GM21423 (cell line): Measurements from ENCODE around the gene SFXN5.
"Not testable (repeated sequence)": the region's sequence is repeated elsewhere in the genome, so short reads cannot be mapped to it uniquely, and the experiment has no call there.

Experiments used
- ATAC-seq: cut with Tn5 transposase; IDR thresholded peaks from one replicate; pipeline ENCODE4 v1.9.1; 2021; ENCODE audit warnings: mild to moderate bottlenecking, moderate library complexity; ENCODE audit not compliant: unreplicated experiment

SFXN5 gene

DNA sequence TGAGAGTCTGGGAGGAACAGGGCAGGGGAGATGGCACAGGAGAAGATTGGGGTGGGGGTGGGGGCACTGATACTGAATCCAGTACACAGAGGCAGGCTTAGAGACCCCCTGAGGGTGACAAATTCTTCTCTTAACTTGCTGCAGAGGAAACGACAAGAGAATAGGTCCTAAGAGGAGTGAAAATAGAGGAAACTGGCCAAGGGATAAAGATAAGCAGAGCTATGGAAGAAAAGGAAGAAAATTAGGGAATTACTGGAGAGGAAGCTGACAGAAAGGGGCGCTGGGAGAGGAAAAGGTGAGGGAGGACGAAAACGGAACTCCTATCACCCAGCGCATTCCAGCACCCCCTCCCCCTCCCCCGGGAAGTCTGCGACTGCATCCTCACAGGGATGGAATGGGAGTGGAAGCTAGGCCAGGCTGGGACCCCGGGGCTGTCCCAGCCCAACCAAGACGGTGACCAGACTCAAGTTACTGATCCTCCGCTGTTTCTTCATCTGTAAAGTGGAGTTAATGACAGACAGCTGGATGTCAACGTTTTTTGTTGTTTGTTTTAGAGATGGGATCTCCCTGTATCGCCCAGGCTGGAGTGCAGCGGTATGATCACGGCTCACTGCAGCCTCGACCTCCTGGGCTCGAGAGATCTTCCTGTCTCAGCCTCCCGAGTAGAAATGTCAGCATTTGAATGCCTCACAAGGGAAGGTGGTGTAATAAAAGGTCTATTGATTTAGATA lies 156.8 kb downstream of the SFXN5 start:
- no peak for ATAC-seq

DNA sequence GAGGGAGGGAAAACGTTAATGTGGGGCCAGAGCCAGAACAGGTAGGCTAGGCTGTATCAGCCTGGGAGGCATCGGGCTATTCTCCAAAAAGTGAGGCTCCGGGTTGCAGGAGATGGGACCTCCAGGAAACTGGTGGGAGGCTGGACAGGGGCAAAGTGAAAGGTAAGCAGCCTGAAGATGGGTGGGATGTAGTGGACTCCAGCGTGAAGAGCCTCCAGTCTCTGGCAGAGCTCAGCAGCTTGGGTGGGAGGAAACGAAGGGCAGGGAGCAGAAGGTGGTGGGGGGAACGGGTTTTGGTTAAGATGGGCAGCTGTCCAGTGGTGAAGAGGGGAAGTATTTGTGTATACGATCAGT lies 157.3 kb downstream of the SFXN5 start:
- no peak for ATAC-seq

DNA sequence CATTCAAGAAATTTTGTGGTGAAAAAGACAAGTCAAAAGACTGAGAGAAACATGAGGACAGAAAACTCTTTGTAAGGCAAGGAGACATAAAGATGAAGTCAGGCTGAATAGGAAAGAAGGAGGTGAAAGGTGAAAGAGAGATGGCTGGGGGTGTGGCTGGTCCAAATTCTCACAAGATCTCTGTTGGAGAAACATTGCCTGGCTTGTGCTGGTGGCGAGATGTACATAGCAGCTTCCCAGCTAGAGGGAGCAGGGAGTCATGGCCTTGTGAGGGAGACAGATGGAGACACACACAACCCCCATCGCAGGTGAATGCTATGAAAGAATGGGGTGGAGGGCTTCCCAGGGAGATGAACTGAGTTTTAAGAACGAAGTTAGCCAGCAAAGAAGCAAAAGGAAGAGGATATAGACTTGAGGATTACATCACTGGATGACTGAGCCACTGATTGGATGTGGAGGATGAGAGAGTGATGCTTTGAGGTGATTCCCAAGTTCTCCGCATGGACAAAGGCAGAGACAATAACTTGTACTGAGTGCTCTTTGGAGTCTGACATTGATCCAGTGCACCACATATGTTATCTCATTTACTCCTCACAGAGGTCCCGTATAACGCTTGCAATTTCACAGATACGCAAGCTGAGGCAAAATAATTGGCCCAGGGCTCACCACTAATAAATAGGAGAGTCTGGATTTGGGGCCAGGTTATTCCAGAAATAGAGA lies 157.9 kb downstream of the SFXN5 start:
- no peak for ATAC-seq

DNA sequence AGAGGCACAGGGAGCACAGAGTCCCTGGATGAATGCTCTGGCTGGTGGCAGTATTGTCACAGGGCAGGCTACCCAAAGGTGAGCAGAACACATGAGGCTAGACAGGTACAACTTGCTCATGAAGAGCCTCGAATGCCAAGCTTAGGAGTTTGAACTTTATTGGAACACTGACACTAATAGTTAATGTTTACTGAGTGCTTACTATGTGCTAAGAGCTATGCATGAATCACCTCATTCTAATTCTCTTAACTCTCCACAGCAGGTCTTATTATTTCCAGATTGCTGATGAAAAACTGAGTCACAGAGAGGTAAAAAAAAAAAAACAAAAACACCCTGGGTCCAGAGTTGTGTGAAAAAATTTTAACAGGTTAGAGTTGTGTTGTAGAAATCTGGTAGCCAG lies 160.3 kb downstream of the SFXN5 start:
- ATAC-seq, result no peak

DNA sequence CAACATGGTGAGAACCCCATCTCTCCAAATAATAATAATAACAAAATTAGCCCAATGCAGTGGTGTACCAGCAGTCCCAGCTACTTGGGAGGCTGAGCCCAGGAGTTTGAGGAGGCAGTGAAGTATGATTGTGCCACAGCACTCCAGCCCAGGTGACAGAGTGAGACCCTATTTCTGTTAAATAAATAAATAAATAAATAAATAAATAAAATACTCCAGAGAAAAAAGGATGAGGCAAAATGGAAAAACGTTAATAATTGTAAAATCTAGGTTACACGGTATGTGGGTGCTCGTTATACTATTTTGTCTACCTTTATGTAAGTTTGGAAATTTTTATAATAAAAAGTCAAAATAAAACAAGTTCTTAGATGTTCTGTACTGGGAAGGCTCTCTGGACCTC lies 162.8 kb downstream of the SFXN5 start:
- ATAC-seq, result no peak

DNA sequence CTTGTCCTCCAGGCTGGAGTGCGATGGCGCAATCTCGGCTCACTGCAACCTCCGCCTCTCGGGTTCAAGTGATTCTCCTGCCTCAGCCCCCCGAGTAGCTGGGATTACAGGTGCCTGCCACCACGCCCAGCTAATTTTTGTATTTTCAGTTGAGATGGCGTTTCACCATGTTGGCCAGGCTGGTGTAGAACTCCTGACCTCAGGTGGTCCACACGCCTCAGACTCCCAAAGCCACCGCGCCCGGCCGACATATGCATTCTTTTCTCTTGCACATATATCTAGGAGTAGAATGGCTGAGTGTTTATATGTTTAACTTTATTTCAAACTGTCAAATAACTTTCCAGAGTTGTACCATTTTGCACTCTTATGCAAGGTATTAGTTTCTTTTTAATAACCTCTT lies 164.1 kb downstream of the SFXN5 start:
- ATAC-seq, result not testable (repeated sequence)

DNA sequence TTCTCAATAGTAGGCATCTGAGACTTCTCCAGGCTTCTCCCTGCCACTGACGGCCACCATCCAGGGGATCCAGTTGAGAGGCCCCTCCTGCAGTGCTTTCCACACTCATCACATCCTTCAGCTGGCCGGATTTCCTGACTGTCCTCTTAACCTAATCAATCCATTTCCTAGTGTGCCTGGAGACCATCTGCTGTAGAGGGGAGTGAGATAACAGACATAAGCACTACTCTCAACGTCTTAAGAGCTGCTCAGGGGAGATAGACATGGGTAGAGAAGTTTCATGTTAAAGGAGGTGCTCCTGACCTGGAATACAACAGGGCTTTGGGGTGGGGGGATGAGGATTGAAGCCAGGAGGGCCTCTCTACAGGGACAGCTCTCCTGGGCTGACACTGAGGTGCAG lies 170.1 kb downstream of the SFXN5 start:
- no peak for ATAC-seq

DNA sequence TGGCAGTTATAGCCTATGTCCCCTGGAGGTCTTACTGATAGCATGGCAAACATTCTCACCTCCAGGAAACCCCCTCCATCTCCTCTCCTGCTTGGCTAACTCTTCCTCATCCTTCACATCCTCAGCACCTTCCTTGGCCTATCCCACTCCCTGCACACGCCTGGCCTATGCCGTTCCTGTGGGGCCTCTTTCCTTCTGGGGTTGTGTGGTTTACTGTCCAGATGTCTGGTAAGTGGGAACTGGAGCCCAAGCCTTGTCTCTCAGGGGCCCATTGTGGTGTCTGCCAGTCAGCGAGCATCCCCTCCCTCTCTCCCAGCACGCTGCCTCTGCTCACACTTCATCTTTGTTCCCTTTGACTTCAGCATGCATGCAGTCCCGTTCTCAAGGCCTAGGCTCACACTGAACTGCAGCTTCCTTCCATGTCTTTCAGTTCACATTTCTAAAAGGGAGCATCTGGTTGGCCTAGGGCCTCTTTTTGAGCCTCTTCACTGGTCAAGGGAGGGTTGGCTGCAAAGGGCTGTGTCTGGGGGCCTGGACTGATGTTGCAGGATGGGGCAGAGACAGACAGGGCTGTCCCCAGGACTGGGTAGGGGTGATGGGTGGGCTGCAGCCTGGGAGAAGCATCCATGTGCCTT lies 171.2 kb downstream of the SFXN5 start:
- ATAC-seq, result no peak

DNA sequence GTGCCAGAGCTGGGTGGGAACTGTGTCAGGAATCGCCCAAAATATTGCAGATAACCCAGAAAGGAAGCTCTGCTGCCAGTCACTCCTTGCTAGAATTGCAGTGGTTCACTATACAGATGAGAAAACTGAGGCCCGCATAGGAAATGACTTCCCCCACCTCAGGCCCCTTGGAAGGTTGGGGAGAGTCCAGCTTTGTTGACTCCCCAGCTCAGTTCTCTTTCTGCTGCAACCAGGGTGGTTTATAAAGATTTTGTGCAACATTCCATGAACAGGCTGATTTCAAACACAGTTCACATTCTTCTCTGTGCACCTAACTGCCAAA lies 173.0 kb downstream of the SFXN5 start:
- no peak for ATAC-seq

DNA sequence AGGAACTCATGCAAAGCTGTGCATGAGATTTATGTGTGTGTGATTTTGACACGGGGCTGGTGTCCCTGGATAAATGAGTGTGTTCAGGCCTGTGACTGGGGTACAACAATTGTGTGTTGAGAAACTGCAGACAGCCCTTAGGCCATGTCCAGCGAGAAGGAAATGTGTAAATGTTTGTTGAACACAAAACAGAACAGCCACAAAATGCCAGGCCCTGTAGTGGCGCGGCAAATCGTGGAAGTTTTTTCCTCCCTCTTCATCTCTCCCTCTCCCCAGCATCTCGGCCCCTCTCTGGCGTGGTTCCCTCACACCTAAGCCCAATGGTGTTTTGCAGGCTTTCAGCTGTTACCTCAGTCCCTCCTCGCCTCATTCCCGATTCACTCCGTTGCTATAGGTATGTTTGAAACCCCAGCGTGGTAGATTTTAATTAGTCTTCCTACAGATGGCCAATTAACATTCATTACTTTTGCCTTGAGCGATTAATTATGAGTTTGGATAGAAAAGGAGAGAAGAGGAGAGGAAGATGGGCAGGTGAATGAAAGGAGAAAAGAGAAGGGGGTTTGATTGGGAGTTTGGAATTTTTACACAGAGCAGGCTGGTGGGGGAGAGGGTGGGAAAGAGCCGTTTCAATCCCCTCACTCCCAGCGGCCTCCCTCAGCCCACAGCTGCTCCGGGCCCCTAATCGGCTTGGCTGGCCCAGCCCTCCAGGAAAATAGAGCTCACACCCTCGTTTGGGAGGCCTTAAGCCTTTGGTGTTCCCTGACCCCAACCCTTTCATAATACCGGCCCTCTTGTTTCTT lies 173.5 kb downstream of the SFXN5 start:
- no peak for ATAC-seq

DNA sequence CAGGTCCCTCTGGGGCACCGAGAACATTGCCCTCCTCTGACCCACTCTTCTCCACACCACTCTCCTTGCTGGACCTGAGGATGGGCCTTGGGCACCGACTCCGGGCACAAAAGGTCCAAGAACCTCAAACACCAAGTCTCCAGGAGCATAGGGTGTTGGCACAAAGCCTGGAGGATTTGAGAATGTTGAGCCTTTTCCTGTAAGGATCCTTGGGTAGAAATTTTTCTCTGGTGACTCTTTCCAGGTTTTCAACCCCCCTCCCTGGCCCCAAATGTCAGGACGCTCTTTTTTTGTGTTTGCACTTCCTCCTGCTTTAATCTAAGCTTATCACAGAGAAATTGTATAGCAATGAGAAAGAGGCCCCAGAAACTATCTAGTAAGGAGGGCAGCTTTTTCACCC lies 175.1 kb downstream of the SFXN5 start:
- no peak for ATAC-seq

DNA sequence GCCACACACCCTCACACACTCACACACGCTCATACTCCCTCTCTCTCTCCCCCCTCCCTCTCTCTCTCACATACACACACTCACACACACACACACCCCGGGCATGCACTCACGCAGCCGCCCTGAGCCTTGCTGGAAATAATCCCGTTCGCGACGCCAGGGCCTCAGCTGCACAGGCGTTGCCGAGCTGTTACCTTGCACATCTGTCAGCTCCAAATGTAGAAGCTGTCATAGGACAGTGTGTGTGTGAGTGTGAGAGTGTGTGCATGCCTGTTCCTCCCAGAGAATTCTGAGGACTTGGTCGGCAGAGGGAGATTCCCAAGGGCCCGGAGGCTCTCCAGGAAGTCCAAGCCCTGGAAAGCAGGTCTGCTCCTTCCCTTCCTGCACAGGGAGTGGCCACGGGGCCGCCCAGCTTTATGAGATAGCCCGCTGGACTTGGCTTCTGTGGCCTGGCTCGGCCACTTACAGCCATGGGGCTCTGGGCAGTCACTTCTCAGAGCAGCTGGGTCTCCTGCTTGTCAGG lies 175.7 kb downstream of the SFXN5 start:
- ATAC-seq, result no peak

DNA sequence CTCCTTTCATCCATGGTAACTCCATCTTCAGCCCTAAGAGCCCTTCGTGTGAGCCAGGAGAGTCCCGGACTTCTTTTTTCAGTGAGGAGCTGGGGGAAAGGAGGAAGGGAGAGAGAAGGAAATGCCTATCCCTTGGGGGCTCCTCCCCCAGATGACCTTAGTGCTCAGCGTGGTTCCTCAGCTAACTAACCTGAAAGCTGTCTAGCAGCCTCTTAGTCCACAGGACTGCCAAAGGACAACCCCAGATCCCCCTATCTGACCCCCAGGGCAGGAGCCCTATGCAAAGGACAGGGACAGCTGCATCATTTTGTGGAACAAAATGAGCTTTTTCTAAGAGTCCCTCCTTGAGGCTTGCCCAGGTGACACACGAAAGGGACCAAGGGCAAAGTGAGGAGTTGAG lies 176.4 kb downstream of the SFXN5 start:
- ATAC-seq, result no peak

DNA sequence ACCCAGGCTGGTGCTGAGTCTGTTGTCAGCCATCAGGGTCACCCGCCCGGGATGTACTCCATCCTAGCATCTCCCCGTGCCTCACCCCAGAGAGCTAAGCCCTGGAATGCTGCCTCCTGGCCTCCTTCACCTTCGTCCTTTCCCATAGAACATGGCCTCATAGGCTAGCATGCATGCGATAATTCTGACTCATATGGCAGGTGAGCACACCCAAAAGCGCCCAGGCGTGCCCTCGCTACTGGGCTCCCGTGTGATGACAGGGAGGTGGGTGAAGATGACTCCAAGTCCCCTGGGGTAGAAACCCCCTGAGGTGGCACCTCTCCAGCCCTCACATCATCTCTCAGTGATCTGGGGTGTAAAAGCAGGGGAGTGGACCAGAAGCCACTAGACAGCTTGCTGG lies 177.0 kb downstream of the SFXN5 start:
- ATAC-seq, result no peak

DNA sequence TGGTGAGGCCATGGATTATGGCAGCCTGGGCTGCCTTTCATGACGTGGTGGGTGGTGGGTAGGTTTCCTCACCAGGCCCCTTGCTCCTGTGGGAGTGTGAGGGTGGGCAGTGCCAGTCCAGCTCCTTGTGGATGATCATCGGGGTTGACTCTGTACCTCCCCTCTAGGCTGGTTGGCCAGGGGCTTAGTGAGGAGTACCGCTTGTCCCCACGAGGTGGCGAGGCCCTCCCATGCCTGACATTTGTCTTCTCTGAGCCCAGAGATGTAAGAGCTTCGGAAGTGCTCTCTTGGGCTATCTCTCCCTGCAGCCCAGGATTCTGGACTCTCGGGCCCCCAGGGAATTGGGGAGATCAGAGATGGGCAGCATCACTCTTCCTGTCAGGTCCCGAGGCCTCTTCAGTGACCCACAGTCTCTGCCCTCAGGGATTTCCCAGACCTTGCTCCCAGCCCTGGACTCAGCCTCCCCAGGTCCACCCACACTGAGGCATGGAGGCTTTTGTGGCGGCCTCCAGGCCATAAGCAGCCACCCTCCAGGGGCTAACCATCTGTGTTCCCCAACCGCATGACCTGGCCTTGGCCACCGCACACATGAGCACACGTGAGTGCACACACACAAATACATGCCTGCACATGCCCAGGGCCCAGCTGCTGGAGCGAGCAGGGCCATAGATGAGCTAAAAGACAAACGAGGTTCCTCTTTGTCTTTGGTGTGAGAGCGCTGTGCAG lies 177.8 kb downstream of the SFXN5 start:
- peak; percentile 57 for ATAC-seq

DNA sequence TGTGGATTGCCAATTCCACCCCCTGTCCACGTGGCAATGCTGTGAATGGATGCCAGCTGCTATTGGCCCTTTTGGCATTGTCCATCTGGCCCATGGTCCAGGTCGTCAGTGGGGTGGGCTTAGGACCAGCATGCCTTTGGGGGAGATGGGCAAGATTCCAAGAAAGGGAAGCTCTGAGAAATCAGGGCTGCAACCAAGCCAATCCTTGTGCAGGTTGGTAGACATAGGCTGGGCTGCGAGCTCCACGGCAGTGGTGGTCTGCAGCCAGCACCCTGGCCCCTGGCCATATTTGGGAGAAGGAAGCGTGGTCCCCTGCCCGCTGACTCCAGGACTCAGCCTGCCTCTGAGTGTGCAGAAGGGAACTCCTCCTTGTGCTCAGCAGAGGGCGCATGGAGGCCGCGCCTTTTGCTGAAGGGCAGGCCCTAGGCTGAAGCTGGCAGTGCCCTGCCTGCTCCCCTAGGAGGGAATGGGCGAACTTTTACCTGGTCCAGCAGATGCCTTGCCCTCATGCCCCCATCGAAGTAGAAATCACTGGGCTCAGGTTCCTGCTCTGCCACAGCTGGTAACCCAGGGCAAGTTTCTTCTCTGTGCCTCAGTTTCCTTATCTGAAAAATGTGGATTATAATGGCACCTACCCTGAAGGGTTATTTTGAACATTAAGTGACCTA lies 178.9 kb downstream of the SFXN5 start:
- ATAC-seq, result peak; percentile 48
